Central memory CD8-positive, alpha-beta T cell (primary cell): ENCODE results near the gene LGALS4.

Experiments
- ATAC-seq: fragments of 150-1000 bp; cut with Tn5 transposase; replicated peaks from 2 replicates; pipeline ENCODE4 v1.10.0; 2022; ENCODE audit warnings: mild to moderate bottlenecking, moderate FRiP score, moderate number of reproducible peaks; ENCODE audit not compliant: poor library complexity, severe bottlenecking; ENCODE audit errors: extremely low read depth
- DNase-seq, 2 donors: peaks; one replicate each; pipeline ENCODE4 v3.0.0; 2021; ENCODE audit warnings: low spot score in 2 of 2
- H3K27ac Mint-ChIP-seq: one replicate; pipeline ENCODE4 v1.8.0; 2022; ENCODE audit warnings: low read depth, mild to moderate bottlenecking, moderate library complexity, mixed read lengths
- H3K27me3 Mint-ChIP-seq: one replicate; pipeline ENCODE4 v1.8.0; 2022; ENCODE audit warnings: mixed read lengths
- H3K36me3 Mint-ChIP-seq: one replicate; pipeline ENCODE4 v1.8.0; 2022; ENCODE audit warnings: mild to moderate bottlenecking, moderate library complexity, mixed read lengths; ENCODE audit not compliant: insufficient read depth
- H3K4me1 Mint-ChIP-seq: one replicate; pipeline ENCODE4 v1.8.0; 2022; ENCODE audit warnings: mixed read lengths
- H3K4me3 Mint-ChIP-seq: one replicate; pipeline ENCODE4 v1.8.0; 2022; ENCODE audit warnings: mild to moderate bottlenecking, moderate library complexity, mixed read lengths
- H3K9me3 Mint-ChIP-seq: one replicate; pipeline ENCODE4 v1.8.0; 2022; ENCODE audit warnings: mixed read lengths

The LGALS4 gene

GRCh38 chr19:38839816-38840582, 27.3 kb upstream of the LGALS4 start:
- H3K27me3 Mint-ChIP-seq = no peaks in the 10 kb centered on the region
- no peak for ATAC-seq
- H3K4me3 Mint-ChIP-seq = no peak overlapping the region
- peak overlapping the region; percentile 83 for H3K27ac Mint-ChIP-seq
- no peak for DNase-seq
- no peaks in the 10 kb centered on the region for H3K9me3 Mint-ChIP-seq
- H3K4me1 Mint-ChIP-seq = peaks cover 54% of the 10 kb centered on the region
- H3K36me3 Mint-ChIP-seq = peaks cover 95% of the 10 kb centered on the region

GRCh38 chr19:38838986-38839761, 26.4 kb upstream of the LGALS4 start:
- no peaks in the 10 kb centered on the region for H3K9me3 Mint-ChIP-seq
- peak overlapping the region; percentile 37 for H3K4me3 Mint-ChIP-seq
- no peaks in the 10 kb centered on the region for H3K27me3 Mint-ChIP-seq
- ATAC-seq = no peak
- no peak for DNase-seq
- H3K27ac Mint-ChIP-seq = peak overlapping the region; percentile 83
- peaks cover 87% of the 10 kb centered on the region for H3K36me3 Mint-ChIP-seq
- peaks cover 48% of the 10 kb centered on the region for H3K4me1 Mint-ChIP-seq

- no peak for DNase-seq
- Mint-ChIP-seq H3K4me3 (peak overlapping the region; percentile 37), H3K27ac (no peak overlapping the region), H3K27me3 (no peaks in the 10 kb centered on the region), H3K9me3 (no peaks in the 10 kb centered on the region), H3K4me1 (peaks cover 40% of the 10 kb centered on the region), H3K36me3 (peaks cover 79% of the 10 kb centered on the region)
- no peak for ATAC-seq
These were observed 25.7 kb upstream of the LGALS4 start for GRCh38 chr19:38838208-38838985.

- ATAC-seq (no peak), DNase-seq (no peak)
- Mint-ChIP-seq H3K4me3 (no peak overlapping the region), H3K4me1 (peaks cover 33% of the 10 kb centered on the region), H3K27ac (no peak overlapping the region), H3K9me3 (no peaks in the 10 kb centered on the region), H3K36me3 (peaks cover 72% of the 10 kb centered on the region), H3K27me3 (no peaks in the 10 kb centered on the region)
These were observed 24.9 kb upstream of the LGALS4 start for GRCh38 chr19:38837656-38838121.

- H3K27me3 Mint-ChIP-seq = no peaks in the 10 kb centered on the region
- H3K27ac Mint-ChIP-seq = no peak overlapping the region
- peaks cover 30% of the 10 kb centered on the region for H3K4me1 Mint-ChIP-seq
- ATAC-seq (no peak), DNase-seq (no peak)
- peaks cover 66% of the 10 kb centered on the region for H3K36me3 Mint-ChIP-seq
- no peaks in the 10 kb centered on the region for H3K9me3 Mint-ChIP-seq
- no peak overlapping the region for H3K4me3 Mint-ChIP-seq
These were observed 24.4 kb upstream of the LGALS4 start for GRCh38 chr19:38836983-38837626.

GRCh38 chr19:38836159-38836982, 23.6 kb upstream of the LGALS4 start:
- peaks cover 31% of the 10 kb centered on the region for H3K4me1 Mint-ChIP-seq
- peaks cover 61% of the 10 kb centered on the region for H3K36me3 Mint-ChIP-seq
- H3K4me3 Mint-ChIP-seq = no peak overlapping the region
- ATAC-seq (no peak), DNase-seq (no peak)
- no peaks in the 10 kb centered on the region for H3K9me3 Mint-ChIP-seq
- H3K27ac Mint-ChIP-seq = no peak overlapping the region
- no peaks in the 10 kb centered on the region for H3K27me3 Mint-ChIP-seq

GRCh38 chr19:38834590-38834989, 21.8 kb upstream of the LGALS4 start:
- H3K27me3 Mint-ChIP-seq = no peaks in the 10 kb centered on the region
- no peaks in the 10 kb centered on the region for H3K9me3 Mint-ChIP-seq
- H3K36me3 Mint-ChIP-seq = peaks cover 52% of the 10 kb centered on the region
- no peak for ATAC-seq
- H3K4me3 Mint-ChIP-seq = no peak overlapping the region
- DNase-seq = no peak
- H3K27ac Mint-ChIP-seq = no peak overlapping the region
- H3K4me1 Mint-ChIP-seq = peaks cover 25% of the 10 kb centered on the region

- Mint-ChIP-seq H3K4me3 (no peak overlapping the region), H3K36me3 (peaks cover 48% of the 10 kb centered on the region), H3K27me3 (no peaks in the 10 kb centered on the region), H3K27ac (no peak overlapping the region), H3K9me3 (no peaks in the 10 kb centered on the region), H3K4me1 (peaks cover 21% of the 10 kb centered on the region)
- no peak for DNase-seq
- ATAC-seq = no peak
These were observed 21.4 kb upstream of the LGALS4 start for GRCh38 chr19:38834104-38834490.

- DNase-seq = no peak
- no peak overlapping the region for H3K27ac Mint-ChIP-seq
- peaks cover 47% of the 10 kb centered on the region for H3K36me3 Mint-ChIP-seq
- ATAC-seq = no peak
- no peaks in the 10 kb centered on the region for H3K9me3 Mint-ChIP-seq
- H3K4me1 Mint-ChIP-seq = peaks cover 18% of the 10 kb centered on the region
- H3K27me3 Mint-ChIP-seq = no peaks in the 10 kb centered on the region
- no peak overlapping the region for H3K4me3 Mint-ChIP-seq
These were observed 20.3 kb upstream of the LGALS4 start for GRCh38 chr19:38833092-38833425.

GRCh38 chr19:38831142-38831605, 18.4 kb upstream of the LGALS4 start:
- peak overlapping the region; percentile 86 for H3K4me3 Mint-ChIP-seq
- H3K27ac Mint-ChIP-seq = peak overlapping the region; percentile 89
- H3K4me1 Mint-ChIP-seq = peaks cover 33% of the 10 kb centered on the region
- H3K36me3 Mint-ChIP-seq = peaks cover 35% of the 10 kb centered on the region
- DNase-seq (no peak), ATAC-seq (peak; percentile 12)
- no peaks in the 10 kb centered on the region for H3K9me3 Mint-ChIP-seq
- H3K27me3 Mint-ChIP-seq = no peaks in the 10 kb centered on the region

- peak overlapping the region; percentile 86 for H3K4me3 Mint-ChIP-seq
- peaks cover 33% of the 10 kb centered on the region for H3K4me1 Mint-ChIP-seq
- peak overlapping the region; percentile 89 for H3K27ac Mint-ChIP-seq
- no peaks in the 10 kb centered on the region for H3K9me3 Mint-ChIP-seq
- ATAC-seq (no peak), DNase-seq (no peak)
- no peaks in the 10 kb centered on the region for H3K27me3 Mint-ChIP-seq
- peaks cover 25% of the 10 kb centered on the region for H3K36me3 Mint-ChIP-seq
These were observed 17.4 kb upstream of the LGALS4 start for GRCh38 chr19:38830039-38830733.
